Panc1 (cell line): ENCODE measurements around the gene TRAF3IP3.

Source experiments
- CTCF ChIP-seq: fragments of 450-650 bp; IDR thresholded peaks from 2 replicates; pipeline ENCODE4 v1.5.1; 2017; ENCODE audit warnings: mild to moderate bottlenecking
- POLR2AphosphoS5 ChIP-seq: IDR thresholded peaks from 2 replicates; pipeline ENCODE4 v1.6.1; 2012; ENCODE audit warnings: mild to moderate bottlenecking, low read depth, low read length, moderate library complexity
- REST ChIP-seq, 2 experiments: IDR thresholded peaks; 2 replicates each; pipeline ENCODE4 v1.6.1; 2011 to 2012; ENCODE audit warnings: low read depth in 2 of 2, control low read depth in 1 of 2, low read length in 1 of 2, mild to moderate bottlenecking in 1 of 2, moderate library complexity in 1 of 2; ENCODE audit not compliant: insufficient read depth in 1 of 2
- SIN3A ChIP-seq: IDR thresholded peaks from 2 replicates; pipeline ENCODE4 v1.6.1; 2012; ENCODE audit warnings: low read depth, mild to moderate bottlenecking, low read length, moderate library complexity, borderline replicate concordance; ENCODE audit not compliant: insufficient read depth

GRCh38 chr1:209815490-209815889, 59.6 kb downstream of the TRAF3IP3 start:
- TF ChIP-seq CTCF = no peak
- no peak for TF ChIP-seq POLR2AphosphoS5
- TF ChIP-seq REST (IDR thresholded peaks at IDR 0.05; ENCODE audit: insufficient read depth in 1 of 2, low read depth in 2 of 2, low read length in 1 of 2) = no peak
- no peak for TF ChIP-seq SIN3A
